HG03135 (cell line): ENCODE measurements around the gene NR2F2.

Source experiments
- ATAC-seq: cut with Tn5 transposase; IDR thresholded peaks from one replicate; pipeline ENCODE4 v1.9.1; 2021; ENCODE audit warnings: mild to moderate bottlenecking, moderate library complexity; ENCODE audit not compliant: unreplicated experiment

Gene NR2F2

GRCh38 chr15:96341513-96342405 is 11.3 kb downstream of the NR2F2 start:
- ATAC-seq = no peak

GRCh38 chr15:96342406-96343112 is 12.1 kb downstream of the NR2F2 start:
- ATAC-seq = no peak

- ATAC-seq = no peak
Measured at GRCh38 chr15:96343113-96344059, 12.9 kb downstream of the NR2F2 start.

GRCh38 chr15:96344060-96344705 is 13.7 kb downstream of the NR2F2 start:
- no peak for ATAC-seq

- no peak for ATAC-seq
Measured at GRCh38 chr15:96344706-96345559, 14.4 kb downstream of the NR2F2 start.

GRCh38 chr15:96345560-96346399 is 15.3 kb downstream of the NR2F2 start:
- ATAC-seq = peak; percentile 69

GRCh38 chr15:96346409-96346970 is 16.0 kb downstream of the NR2F2 start:
- ATAC-seq = no peak

GRCh38 chr15:96347181-96348111 is 16.9 kb downstream of the NR2F2 start:
- no peak for ATAC-seq

GRCh38 chr15:96348112-96349027 is 17.9 kb downstream of the NR2F2 start:
- ATAC-seq = no peak

- no peak for ATAC-seq
Measured at GRCh38 chr15:96349034-96349856, 18.7 kb downstream of the NR2F2 start.

- ATAC-seq = no peak
Measured at GRCh38 chr15:96349857-96350720, 19.6 kb downstream of the NR2F2 start.

- no peak for ATAC-seq
Measured at GRCh38 chr15:96350934-96351724, 20.6 kb downstream of the NR2F2 start.

- ATAC-seq = no peak
Measured at GRCh38 chr15:96351761-96352603, 21.5 kb downstream of the NR2F2 start.
